GM12878 (cell line): ENCODE results near the gene ANXA4. TPM values are rescaled to one million over a fixed set of nuclear protein-coding genes. Genes with fewer than 3 reads are reported as not detected.

ENCODE experiments used
- ATAC-seq: fragments of 200-7000 bp; cut with Tn5 transposase; 3 replicates; pipeline ENCODE4 v1.9.1; 2020; ENCODE audit warnings: mild to moderate bottlenecking, moderate library complexity
- BruUV-seq: library from RNA; stranded (reverse); fragments of 400-500 nt; replicated peaks from 2 replicates; lab custom pipeline; 2021; lab: Mats Ljungman, UMichigan
- CTCF ChIA-PET: fragments of 300-600 bp; sonication (Branson Sonifier 250); formaldehyde crosslinking; extraction: SDS; loops from one replicate; lab custom pipeline; 2021; ENCODE audit warnings: inconsistent platforms; lab: Yijun Ruan, JAX
- POLR2A ChIA-PET: fragments of 350-600 bp; formaldehyde crosslinking; extraction: SDS; loops from one replicate; lab custom pipeline; 2021; ENCODE audit warnings: inconsistent platforms; lab: Charles Lee
- RAD21 ChIA-PET: fragments of 300-600 bp; sonication (Branson Sonifier 250); formaldehyde crosslinking; loops from one replicate; lab custom pipeline; 2023; ENCODE audit warnings: antibody characterized with exemption; ENCODE audit not compliant: unreplicated experiment; lab: Charles Lee
- SMC1A ChIA-PET: fragments of 300-600 bp; sonication (Branson Sonifier 250); formaldehyde crosslinking; loops from one replicate; lab custom pipeline; 2023; ENCODE audit not compliant: unreplicated experiment, uncharacterized antibody; lab: Charles Lee
- DNase-seq: peaks from one replicate; pipeline ENCODE4 v3.0.0-alpha.2; 2011; ENCODE audit warnings: low read depth, low spot score
- FAIRE-seq: peaks from 3 replicates; lab custom pipeline; 2011; peaks lifted over from hg19 to GRCh38; lab: Jason Lieb, UNC
- H2AFZ ChIP-seq: 2 replicates; pipeline ENCODE4 v1.6.0; 2011; ENCODE audit warnings: low read depth, low read length, control low read depth; ENCODE audit not compliant: control insufficient read depth
- H3K27ac ChIP-seq: 2 replicates; pipeline ENCODE4 v1.5.1; 2011; ENCODE audit warnings: control low read depth; ENCODE audit not compliant: control insufficient read depth, insufficient read depth
- H3K27me3 ChIP-seq, 2 experiments: replicated peaks in 1 of 2; 2 replicates each; pipeline versions ENCODE4 v1.6.0 to v1.6.1; 2011; ENCODE audit warnings: low read length in 1 of 2; ENCODE audit not compliant: control insufficient read depth in 2 of 2, insufficient read depth in 2 of 2
- H3K36me3 ChIP-seq, 2 experiments: 2 replicates each; pipeline ENCODE4 v1.5.1; 2011; ENCODE audit warnings: low read length in 1 of 2; ENCODE audit not compliant: control insufficient read depth in 2 of 2, insufficient read depth in 2 of 2
- H3K4me1 ChIP-seq: 2 replicates; pipeline ENCODE4 v1.6.1; 2011; ENCODE audit warnings: mild to moderate bottlenecking, low read length, moderate library complexity, mixed read lengths; ENCODE audit not compliant: control insufficient read depth, insufficient read depth
- H3K4me2 ChIP-seq: 2 replicates; pipeline ENCODE4 v1.6.0; 2011; ENCODE audit warnings: control low read depth; ENCODE audit not compliant: control insufficient read depth, insufficient read depth
- H3K4me3 ChIP-seq: fragments of 200-600 bp; sonication (generic); 2 replicates; pipeline ENCODE4 v1.5.1; 2016
- H3K79me2 ChIP-seq: 2 replicates; pipeline ENCODE4 v1.6.0; 2011; ENCODE audit warnings: low read length; ENCODE audit not compliant: control insufficient read depth, insufficient read depth
- H3K9ac ChIP-seq: 2 replicates; pipeline ENCODE4 v1.8.0; 2011; ENCODE audit warnings: low read length, control low read depth, mixed read lengths; ENCODE audit not compliant: control insufficient read depth, insufficient read depth
- H3K9me3 ChIP-seq: replicated peaks from 3 replicates; pipeline ENCODE4 v1.5.1; 2011; ENCODE audit warnings: mild to moderate bottlenecking, low read length; ENCODE audit not compliant: control insufficient read depth, insufficient read depth
- H4K20me1 ChIP-seq: 2 replicates; pipeline ENCODE4 v1.6.0; 2011; ENCODE audit not compliant: control insufficient read depth, insufficient read depth
- E2F4 ChIP-seq: IDR thresholded peaks from 2 replicates; pipeline ENCODE4 v1.6.1; 2012; ENCODE audit warnings: low read depth, low read length, improper control_type of control experiment
- FOXK2 ChIP-seq: fragments of 450-650 bp; IDR thresholded peaks from 2 replicates; pipeline ENCODE4 v1.6.1; 2017; ENCODE audit warnings: mild to moderate bottlenecking, moderate library complexity
- HCFC1 ChIP-seq: fragments of 150-350 bp; IDR thresholded peaks from 2 replicates; pipeline ENCODE4 v1.6.1; 2014; ENCODE audit warnings: low read length
- IRF5 ChIP-seq: fragments of 450-650 bp; IDR thresholded peaks from 2 replicates; pipeline ENCODE4 v1.6.1; 2017; ENCODE audit warnings: borderline replicate concordance
- KDM1A ChIP-seq: fragments of 200-600 bp; sonication (generic); IDR thresholded peaks from 2 replicates; pipeline ENCODE4 v1.6.1; 2016; ENCODE audit warnings: borderline replicate concordance
- MTA2 ChIP-seq: fragments of 450-650 bp; IDR thresholded peaks from 2 replicates; pipeline ENCODE4 v1.6.1; 2016; ENCODE audit warnings: low read depth, mild to moderate bottlenecking, moderate library complexity
- PAX8 ChIP-seq: fragments of 450-650 bp; IDR thresholded peaks from 2 replicates; pipeline ENCODE4 v1.6.1; 2017; ENCODE audit warnings: mild to moderate bottlenecking, moderate library complexity
- POLR2AphosphoS2 ChIP-seq: IDR thresholded peaks from 2 replicates; pipeline ENCODE4 v1.6.1; 2011; ENCODE audit warnings: low read depth, mild to moderate bottlenecking, low read length, improper control_type of control experiment, moderate library complexity
- POU2F2 ChIP-seq: IDR thresholded peaks from 3 replicates; pipeline ENCODE4 v1.6.1; 2011; ENCODE audit warnings: low read depth, mild to moderate bottlenecking, low read length, borderline replicate concordance
- RFX5 ChIP-seq: IDR thresholded peaks from 2 replicates; pipeline ENCODE4 v1.6.1; 2011; ENCODE audit warnings: low read depth, low read length, improper control_type of control experiment
- SKIL ChIP-seq: fragments of 450-650 bp; IDR thresholded peaks from 2 replicates; pipeline ENCODE4 v1.6.1; 2017; ENCODE audit warnings: mild to moderate bottlenecking, low read depth, inconsistent platforms; ENCODE audit not compliant: poor library complexity, severe bottlenecking
- SREBF2 ChIP-seq: IDR thresholded peaks from 2 replicates; pipeline ENCODE4 v1.6.1; 2012; ENCODE audit warnings: mild to moderate bottlenecking, low read length
- WGBS: methylation state at CpG from one replicate; pipeline ENCODE4 v1.1.6; 2016; ENCODE audit warnings: low lambda C conversion rate; ENCODE audit not compliant: insufficient replicate concordance, insufficient coverage; ENCODE audit errors: missing lambda C conversion rate; 5-methylcytosine and 5-hydroxymethylcytosine counted together
- in situ Hi-C: fragments of 300-500 bp; cut with MboI; formaldehyde crosslinking; loops from 9 replicates; pipeline ENCODE4 v1.14.3; 2018; ENCODE audit warnings: mixed read lengths
- intact Hi-C: fragments of 100-400 bp; cut with micrococcal nuclease; formaldehyde crosslinking; loops from one replicate; pipeline ENCODE4 v1.14.2; 2022; ENCODE audit not compliant: unreplicated experiment
- polyA plus RNA-seq, 11 experiments: library from polyadenylated mRNA; depleted of rRNA in 4 of 11; unstranded in 6 of 11; stranded (reverse) in 5 of 11; fragments of >200 nt; fragmentation: Nextera tagmentation in 4 of 11; fragmentation: Illumina TruSeq in 1 of 11; extraction: Ambion mirVana in 4 of 11; extraction: Trizol in 1 of 11; gene quantifications; 1 replicate in 1 of 11; 2 replicates in 10 of 11; pipeline versions ENCODE4 v1.2.1 to v1.2.3, GENCODE V29; 2011 to 2016; ENCODE audit warnings: inconsistent platforms in 2 of 11, missing spikeins in 2 of 11, low read depth in 1 of 11
- total RNA-seq, 4 experiments: library from RNA; depleted of rRNA in 3 of 4; stranded (reverse); fragments of >200 nt in 3 of 4; fragmentation: Illumina TruSeq in 1 of 4; extraction: Trizol in 1 of 4; gene quantifications; 2 replicates each; pipeline versions ENCODE4 v1.2.1 to v1.2.3, GENCODE V29; 2013 to 2021

The ANXA4 gene
- total and polyA plus RNA-seq, 10 of the 15 experiments (the other 5 are each of a cell fraction or from before 2014, with no cell fraction given): 16.3 to 97.2 (median 71.0) TPM

- POLR2A ChIA-PET: interaction anchor here (0.5 to 5.5 kb wide), 10 partner anchors 11 to 143 kb away, joined by 3 to 27 read pairs (median 4); partner anchors contain the start of gene GMCL1
- Histone ChIP-seq H3K4me3 (no peak overlapping the region), H3K36me3 (no peaks in the 10 kb centered on the region), H3K4me2 (no peak overlapping the region), H2AFZ (no peak overlapping the region), H3K4me1 (peaks cover 20% of the 10 kb centered on the region), H3K9me3 (no peaks in the 10 kb centered on the region), H3K27me3 (no peaks in the 10 kb centered on the region), H3K9ac (no peak overlapping the region), H4K20me1 (no peaks in the 10 kb centered on the region), H3K79me2 (no peaks in the 10 kb centered on the region), H3K27ac (no peak overlapping the region)
- SMC1A ChIA-PET: interaction anchor here (1.0 to 5.1 kb wide), 18 partner anchors 9 to 179 kb away, joined by 3 to 62 read pairs (median 5); partner anchors contain the start of gene GMCL1
- CTCF ChIA-PET: interaction anchor here (0.6 to 4.0 kb wide), 11 partner anchors 9 to 116 kb away, joined by 3 to 44 read pairs (median 4); no protein-coding TSS in a partner anchor
- ATAC-seq (peak; percentile 57), DNase-seq (no peak), FAIRE-seq (no peak)
- no peak for TF ChIP-seq KDM1A
- TF ChIP-seq RFX5: no peak
- TF ChIP-seq POLR2AphosphoS2: no peak
- TF ChIP-seq FOXK2: no peak
- no peak for TF ChIP-seq MTA2
- TF ChIP-seq HCFC1: no peak
- no peak for TF ChIP-seq E2F4
- no peak for TF ChIP-seq SREBF2
- no peak for TF ChIP-seq POU2F2
- no peak for TF ChIP-seq IRF5
- no peak for TF ChIP-seq SKIL
- no peak for TF ChIP-seq PAX8
- intact Hi-C loops (no loop called here), in situ Hi-C loops (no loop called here)
- RAD21 ChIA-PET: interaction anchor here (0.7 to 2.9 kb wide), 13 partner anchors 8 to 103 kb away, joined by 3 to 13 read pairs (median 5); partner anchors contain the start of gene ANXA4
- WGBS: 53% methylated on average over 1 of the region's 1 CpG
- BruUV-seq: no TSS peak
Observed at GRCh38 chr2:69733342-69734034, 8.4 kb upstream of the ANXA4 start.
